GF-D8 (cell line): ENCODE results near the gene ASB1.

Experiments used
- DNase-seq: peaks from one replicate; lab custom pipeline; 2025; lab: John Stamatoyannopoulos, UW

Gene ASB1

DNA sequence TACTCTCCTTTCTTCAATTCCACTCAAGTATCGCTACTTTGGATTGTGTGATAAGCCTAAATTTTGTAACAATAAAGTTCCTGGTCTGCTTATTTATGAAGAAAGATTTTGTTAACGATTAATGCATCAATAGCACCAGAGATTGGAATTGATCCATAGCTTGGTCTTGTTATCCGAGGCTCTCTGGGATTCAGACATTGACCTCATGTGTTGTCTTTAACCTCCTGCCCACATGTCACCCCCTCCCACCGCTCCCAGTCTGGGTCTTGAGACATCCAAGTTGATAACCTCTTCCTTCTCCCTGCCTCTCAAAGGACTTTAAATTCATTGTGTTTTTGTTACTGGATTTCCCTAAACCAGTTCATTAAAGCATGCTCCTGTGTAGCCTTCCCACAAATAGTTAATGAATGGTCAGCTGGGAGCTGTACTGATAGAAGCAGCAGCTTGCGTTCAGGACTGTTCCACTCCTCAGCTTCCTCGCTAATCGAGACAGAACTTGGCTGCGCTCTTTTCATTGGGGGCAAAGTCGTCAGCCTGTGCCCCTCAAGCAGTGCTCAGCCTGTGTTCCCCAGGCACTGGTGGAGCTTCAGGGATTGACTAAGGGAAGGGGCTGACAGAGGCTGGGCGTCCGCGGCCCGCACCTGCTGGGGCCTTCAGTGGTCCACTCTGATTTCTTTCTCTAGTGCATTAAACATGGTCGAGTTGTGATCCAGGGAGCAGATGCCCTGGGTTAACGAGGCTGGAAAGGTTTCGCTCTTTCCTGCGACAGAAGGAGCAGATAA lies 18.9 kb downstream of the ASB1 start:
- DNase-seq, result no peak

DNA sequence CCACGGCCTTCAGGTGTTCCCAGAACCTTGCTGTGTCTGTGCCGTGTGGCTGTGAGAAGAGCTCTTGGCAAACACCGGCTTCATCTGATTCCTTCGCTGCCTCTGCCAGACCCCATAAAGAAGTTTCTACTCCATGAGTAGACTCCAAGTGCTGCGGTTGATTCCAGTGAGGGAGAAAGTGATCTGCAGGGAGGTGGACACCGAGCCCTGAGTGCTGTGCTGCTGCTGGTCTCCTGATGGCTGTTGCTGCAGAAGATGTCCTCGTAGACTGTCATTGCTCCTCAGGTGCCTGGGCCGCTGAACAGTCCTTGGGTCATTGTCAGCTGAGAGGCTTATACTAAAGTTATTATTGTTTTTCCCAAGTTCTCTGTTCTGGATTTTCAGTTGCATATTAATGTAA lies 19.6 kb downstream of the ASB1 start:
- no peak for DNase-seq

GRCh38 chr2:238448031-238448955 lies 21.6 kb downstream of the ASB1 start:
- no peak for DNase-seq

- no peak for DNase-seq
Observed at GRCh38 chr2:238449241-238449640, 22.5 kb downstream of the ASB1 start.

DNA sequence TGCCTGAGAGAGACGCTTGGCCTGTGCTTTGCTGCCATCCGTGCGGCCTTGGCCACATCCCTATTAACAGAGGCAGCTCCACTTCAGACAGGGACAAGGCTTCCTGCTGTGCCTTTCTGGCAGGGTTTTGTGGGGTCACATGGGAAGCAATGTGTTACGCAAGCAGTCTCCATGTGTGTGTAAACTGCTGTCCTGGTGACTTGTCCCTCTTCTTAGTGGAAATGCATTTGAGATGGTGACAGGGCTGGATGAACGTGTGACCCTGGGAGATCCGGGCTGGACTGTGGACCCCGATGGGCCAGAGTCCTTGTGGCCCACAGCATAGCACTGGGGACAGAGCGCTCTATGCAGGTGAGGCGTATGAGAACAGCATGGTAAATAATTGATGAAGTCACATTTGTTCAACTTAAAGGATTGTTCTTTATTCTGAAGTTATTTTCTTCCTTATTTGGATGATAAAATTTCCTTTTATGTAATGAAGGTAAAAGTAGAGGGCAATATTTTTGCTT lies 23.2 kb downstream of the ASB1 start:
- DNase-seq, result no peak

- no peak for DNase-seq
Observed at GRCh38 chr2:238450440-238450861, 23.7 kb downstream of the ASB1 start.

DNA sequence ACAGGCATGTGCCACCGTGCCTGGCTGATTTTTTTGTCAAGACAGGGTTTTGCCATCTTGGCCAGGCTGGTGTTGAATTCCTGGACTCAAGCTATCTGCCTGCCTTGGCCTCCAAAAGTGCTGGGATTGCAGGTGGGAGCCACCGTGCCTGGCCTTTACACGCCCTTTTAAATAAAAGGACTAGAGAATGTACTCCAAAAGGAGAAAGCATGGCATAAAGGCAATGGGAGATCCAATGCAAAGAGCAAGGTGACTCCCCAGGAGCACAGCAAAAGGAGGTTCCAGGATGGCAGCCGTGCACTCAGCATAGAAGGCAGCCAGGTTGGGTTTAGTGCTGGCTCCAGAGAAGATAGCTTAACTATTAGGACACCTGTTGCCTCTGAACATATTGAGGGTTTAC lies 27.1 kb downstream of the ASB1 start:
- no peak for DNase-seq

- DNase-seq, result no peak
Observed at GRCh38 chr2:238456449-238456848, 29.7 kb downstream of the ASB1 start.

- no peak for DNase-seq
Observed at GRCh38 chr2:238456970-238457926, 30.5 kb downstream of the ASB1 start.

DNA sequence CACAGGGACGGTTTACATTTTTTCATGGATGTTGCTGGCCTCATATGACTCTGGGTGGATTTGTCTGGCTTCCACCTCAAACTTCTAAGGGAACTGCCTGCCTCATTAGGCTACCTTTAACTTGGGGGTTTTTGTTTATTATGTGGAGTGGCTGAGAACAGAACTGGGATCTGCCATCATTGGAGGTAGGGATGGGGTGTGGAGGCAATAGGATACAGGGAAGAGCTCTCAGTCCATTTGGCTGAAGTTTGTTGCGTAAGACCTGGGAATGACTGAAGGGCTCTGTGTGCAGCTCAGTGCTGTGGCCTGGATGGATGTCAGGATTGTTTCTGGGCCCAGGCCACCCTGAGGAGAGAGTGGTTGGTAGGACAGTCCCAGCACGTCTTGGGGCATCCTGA lies 31.2 kb downstream of the ASB1 start:
- DNase-seq, result no peak

DNA sequence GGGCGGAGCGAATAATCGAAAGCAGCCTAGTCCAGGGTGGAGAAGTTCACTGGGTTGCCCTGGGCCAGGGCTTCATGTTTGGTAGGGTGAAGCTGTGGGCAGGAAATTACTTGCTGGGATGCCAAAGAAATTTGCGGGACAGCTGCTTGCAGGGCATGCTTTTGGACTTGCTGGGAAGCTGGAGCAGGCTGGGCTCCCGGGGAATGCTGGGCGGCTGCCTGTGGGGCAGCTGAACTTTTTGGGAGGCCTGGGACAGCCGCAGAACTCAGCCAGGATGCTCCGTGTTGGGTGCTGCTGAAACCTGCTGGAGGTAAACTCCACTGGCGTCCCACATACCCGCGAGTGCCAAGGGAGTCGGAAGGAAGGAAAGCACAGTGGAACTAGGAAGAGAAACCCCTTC lies 31.9 kb downstream of the ASB1 start:
- DNase-seq, result no peak

DNA sequence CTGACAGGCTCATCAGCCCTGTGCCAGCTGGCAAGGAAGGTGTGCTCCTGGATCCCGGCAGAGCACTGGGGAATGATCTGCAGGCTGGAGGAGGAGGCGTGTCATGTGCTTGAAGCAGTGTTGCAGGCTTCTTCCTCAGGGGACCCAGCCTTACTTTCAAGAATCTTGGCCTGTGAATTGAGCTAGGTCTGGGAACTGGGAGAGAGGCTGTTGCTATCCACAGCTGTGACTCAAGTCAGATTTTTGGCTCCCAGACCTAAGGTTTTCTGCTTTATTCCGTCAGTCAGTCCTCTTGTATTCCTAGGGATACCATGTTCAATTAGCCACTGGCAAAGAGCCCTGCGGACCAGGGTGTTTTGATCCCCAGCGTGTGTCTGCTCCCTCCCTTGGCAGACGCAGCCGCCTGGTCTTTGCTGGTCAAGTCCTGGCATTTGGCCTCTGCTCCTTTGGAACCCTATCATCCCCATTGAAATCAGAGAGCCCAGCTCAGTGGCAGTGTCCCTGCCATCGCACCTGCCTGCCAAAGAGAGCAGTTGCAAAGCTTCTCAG lies 32.4 kb downstream of the ASB1 start:
- DNase-seq, result no peak

GRCh38 chr2:238461051-238461450 lies 34.3 kb downstream of the ASB1 start:
- DNase-seq, result no peak

DNA sequence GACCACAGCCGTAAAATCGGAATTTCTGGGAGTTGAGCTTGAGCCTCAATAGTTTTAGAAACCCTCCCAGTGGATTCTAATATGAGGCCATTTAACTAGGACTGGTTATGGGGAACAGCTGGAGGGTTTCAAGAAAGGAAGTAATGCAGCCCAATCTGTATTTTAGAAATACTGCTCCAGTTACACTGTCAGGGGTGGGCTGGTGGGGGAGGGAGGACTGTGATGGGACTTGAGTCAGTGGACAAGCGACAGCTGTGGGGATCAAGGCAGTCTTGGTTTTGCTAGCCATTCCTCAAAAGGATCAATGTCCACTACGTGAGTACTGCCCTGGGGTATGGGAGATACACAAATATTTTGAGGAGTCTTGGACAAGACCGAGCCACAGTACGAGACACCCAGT lies 34.8 kb downstream of the ASB1 start:
- DNase-seq, result no peak

GRCh38 chr2:238461916-238462315 lies 35.2 kb downstream of the ASB1 start:
- DNase-seq, result no peak

DNA sequence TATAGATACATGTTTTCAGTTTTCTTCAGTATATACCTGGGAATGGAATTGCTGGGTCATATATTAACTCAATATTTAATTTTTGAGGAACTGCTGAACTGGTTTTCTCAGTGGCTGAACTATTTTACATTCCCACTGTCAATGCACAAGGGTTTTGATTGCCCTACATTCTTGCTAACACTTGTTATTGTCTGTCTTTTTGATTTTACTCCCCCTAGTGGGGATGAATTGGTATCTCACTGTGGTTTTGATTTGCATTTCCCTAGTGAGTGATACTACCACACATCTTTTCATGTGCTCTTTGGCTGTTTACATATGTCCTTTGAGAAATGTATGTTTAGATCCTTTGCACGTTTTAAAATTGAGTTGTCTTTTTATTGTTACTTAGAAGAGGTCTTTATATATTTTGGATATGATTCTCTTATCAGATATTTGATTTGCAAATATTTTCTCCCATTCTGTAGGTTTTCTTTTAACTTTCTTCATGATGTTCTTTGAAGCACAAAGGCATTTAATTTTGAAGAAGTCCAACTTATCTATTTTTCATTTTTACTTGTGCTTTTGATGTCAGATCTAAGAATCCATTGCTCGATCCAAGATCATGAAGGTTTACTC lies 36.2 kb downstream of the ASB1 start:
- peak; percentile 9 for DNase-seq

GRCh38 chr2:238464389-238464788 lies 37.7 kb downstream of the ASB1 start:
- DNase-seq, result no peak

GRCh38 chr2:238465487-238466242 lies 38.9 kb downstream of the ASB1 start:
- no peak for DNase-seq

- no peak for DNase-seq
Observed at GRCh38 chr2:238466243-238466756, 39.6 kb downstream of the ASB1 start.

DNA sequence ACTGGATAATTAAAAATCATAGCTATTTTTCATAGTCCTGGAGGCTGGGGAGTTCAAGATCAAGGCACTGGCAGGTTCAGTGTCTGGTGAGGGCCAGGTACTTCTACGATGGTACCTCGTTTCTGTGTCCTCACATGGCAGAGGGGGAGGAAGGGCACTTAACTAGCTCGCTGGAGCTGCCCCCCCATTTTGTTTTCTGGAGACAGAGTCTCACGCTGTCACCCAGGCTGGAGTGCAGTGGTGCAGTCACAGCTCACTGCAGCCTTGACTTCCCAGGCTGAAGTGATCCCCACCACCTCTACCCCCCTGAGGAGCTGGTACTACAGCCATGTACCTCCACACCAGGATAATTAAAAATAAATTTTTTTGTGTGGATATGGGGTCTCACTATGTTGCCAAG lies 40.3 kb downstream of the ASB1 start:
- no peak for DNase-seq
